H1 (cell line): ENCODE data around the gene ADAD2. TPM values are rescaled to one million over a fixed set of nuclear protein-coding genes. Genes with fewer than 3 reads are reported as not detected.

ENCODE experiments used
- CTCF ChIA-PET: fragments of 300-600 bp; sonication (Branson Sonifier 250); formaldehyde crosslinking; loops from one replicate; lab custom pipeline; 2021; ENCODE audit not compliant: partially characterized antibody; lab: Charles Lee
- POLR2A ChIA-PET: fragments of 300-600 bp; sonication (Branson Sonifier 250); formaldehyde crosslinking; loops from one replicate; lab custom pipeline; 2021; ENCODE audit warnings: inconsistent platforms; ENCODE audit not compliant: partially characterized antibody; lab: Charles Lee
- DNase-seq, 2 experiments: peaks; one replicate each; pipeline versions ENCODE4 v3.0.0 to v3.0.0-alpha.2; 2010 to 2022; ENCODE audit warnings: low spot score in 2 of 2, low read depth in 1 of 2, mixed read lengths in 1 of 2
- FAIRE-seq: peaks from 2 replicates; lab custom pipeline; 2011; peaks lifted over from hg19 to GRCh38; lab: Jason Lieb, UNC
- H2AFZ ChIP-seq: 2 replicates; pipeline ENCODE4 v1.8.1; 2012; ENCODE audit warnings: low read length, inconsistent platforms
- H2AK5ac ChIP-seq: 2 replicates; pipeline ENCODE4 v1.6.1; 2013; ENCODE audit warnings: low read depth, low read length
- H2BK120ac ChIP-seq: replicated peaks from 2 replicates; pipeline ENCODE3; 2013; ENCODE audit warnings: low read depth, low read length, inconsistent platforms
- H2BK12ac ChIP-seq: 2 replicates; pipeline ENCODE4 v1.6.1; 2013; ENCODE audit warnings: low read depth, low read length
- H2BK15ac ChIP-seq: 2 replicates; pipeline ENCODE4 v1.6.1; 2013; ENCODE audit warnings: low read length
- H2BK20ac ChIP-seq: 2 replicates; pipeline ENCODE4 v1.6.1; 2013; ENCODE audit warnings: low read length
- H2BK5ac ChIP-seq: 2 replicates; pipeline ENCODE4 v1.6.1; 2013; ENCODE audit warnings: low read depth, low read length
- H3K14ac ChIP-seq: 2 replicates; pipeline ENCODE4 v1.6.1; 2013; ENCODE audit warnings: inconsistent platforms; ENCODE audit not compliant: insufficient read length
- H3K18ac ChIP-seq: 2 replicates; pipeline ENCODE4 v1.6.1; 2013; ENCODE audit warnings: low read length; ENCODE audit errors: extremely low read depth
- H3K23ac ChIP-seq: 2 replicates; pipeline ENCODE4 v1.6.1; 2013; ENCODE audit warnings: inconsistent platforms; ENCODE audit not compliant: insufficient read length
- H3K23me2 ChIP-seq: 2 replicates; pipeline ENCODE4 v1.6.1; 2013; ENCODE audit warnings: low read depth, low read length
- H3K27ac ChIP-seq: 2 replicates; pipeline ENCODE4 v1.6.1; 2011; ENCODE audit warnings: low read depth, low read length, inconsistent platforms
- H3K27me3 ChIP-seq, 4 experiments: replicated peaks in 1 of 4; 1 replicate in 1 of 4; 2 replicates in 3 of 4; pipeline versions ENCODE4 v1.6.1 to v1.8.1; 2011 to 2013; ENCODE audit warnings: low read length in 3 of 4, mild to moderate bottlenecking in 3 of 4, inconsistent platforms in 2 of 4, mixed read lengths in 2 of 4, moderate library complexity in 1 of 4; ENCODE audit not compliant: control insufficient read depth in 3 of 4, insufficient read depth in 3 of 4; ENCODE audit errors: extremely low read depth in 1 of 4
- H3K36me3 ChIP-seq, 4 experiments: 2 replicates each; pipeline versions ENCODE4 v1.6.1 to v1.8.1; 2011 to 2013; ENCODE audit warnings: mild to moderate bottlenecking in 4 of 4, low read length in 3 of 4, moderate library complexity in 2 of 4, control low read depth in 1 of 4, inconsistent platforms in 1 of 4; ENCODE audit not compliant: insufficient read depth in 4 of 4, control insufficient read depth in 2 of 4
- H3K4ac ChIP-seq: replicated peaks from 2 replicates; pipeline ENCODE3; 2013; ENCODE audit warnings: low read length, low read depth, mixed read lengths, inconsistent platforms; ENCODE audit not compliant: insufficient read length
- H3K4me1 ChIP-seq, 4 experiments: replicated peaks in 1 of 4; 1 replicate in 1 of 4; 2 replicates in 3 of 4; pipeline versions ENCODE4 v1.6.1 to v1.8.1; 2011 to 2013; ENCODE audit warnings: low read length in 3 of 4, inconsistent platforms in 2 of 4, mixed read lengths in 1 of 4; ENCODE audit not compliant: insufficient read depth in 4 of 4, control insufficient read depth in 3 of 4
- H3K4me2 ChIP-seq, 2 experiments: 2 replicates each; pipeline versions ENCODE4 v1.6.1 to v1.8.1; 2011 to 2013; ENCODE audit warnings: low read depth in 2 of 2, low read length in 2 of 2, control low read depth in 1 of 2, inconsistent platforms in 1 of 2, mild to moderate bottlenecking in 1 of 2; ENCODE audit not compliant: insufficient read depth in 1 of 2
- H3K4me3 ChIP-seq, 4 experiments: fragments of 200-600, 300-600 bp in 1 of 4; sonication (generic), shearing (Covaris generic), sonication (Bioruptor Twin) in 1 of 4; 2 replicates each; pipeline versions ENCODE4 v1.5.1 to v1.8.1; 2011 to 2016; ENCODE audit warnings: low read length in 4 of 4, low read depth in 3 of 4, control low read depth in 2 of 4, inconsistent platforms in 2 of 4, mild to moderate bottlenecking in 2 of 4, mixed read lengths in 1 of 4, moderate library complexity in 1 of 4; ENCODE audit not compliant: insufficient read depth in 2 of 4; ENCODE audit errors: extremely low read depth in 1 of 4
- H3K56ac ChIP-seq: replicated peaks from 2 replicates; pipeline ENCODE3; 2013; ENCODE audit warnings: low read depth, mild to moderate bottlenecking, mixed read lengths, low read length, inconsistent platforms; ENCODE audit not compliant: insufficient read length
- H3K79me1 ChIP-seq: 2 replicates; pipeline ENCODE4 v1.6.1; 2013; ENCODE audit warnings: low read depth, low read length, control low read depth
- H3K79me2 ChIP-seq, 2 experiments: 2 replicates each; pipeline versions ENCODE4 v1.6.1 to v1.8.1; 2012 to 2013; ENCODE audit warnings: low read length in 2 of 2, mild to moderate bottlenecking in 2 of 2, inconsistent platforms in 1 of 2; ENCODE audit not compliant: insufficient read depth in 2 of 2, control insufficient read depth in 1 of 2
- H3K9ac ChIP-seq, 4 experiments: replicated peaks in 1 of 4; 1 replicate in 1 of 4; 2 replicates in 3 of 4; pipeline versions ENCODE4 v1.6.1 to v1.8.1; 2011 to 2013; ENCODE audit warnings: low read depth in 3 of 4, low read length in 3 of 4, control low read depth in 2 of 4, mild to moderate bottlenecking in 2 of 4, moderate library complexity in 2 of 4, inconsistent platforms in 1 of 4; ENCODE audit errors: extremely low read depth in 1 of 4
- H3K9me3 ChIP-seq, 2 experiments: 2 replicates each; pipeline versions ENCODE4 v1.6.1 to v1.8.1; 2012 to 2013; ENCODE audit warnings: mild to moderate bottlenecking in 2 of 2, moderate library complexity in 2 of 2, control low read depth in 1 of 2, inconsistent platforms in 1 of 2, low read depth in 1 of 2, low read length in 1 of 2, mixed read lengths in 1 of 2; ENCODE audit not compliant: insufficient read depth in 2 of 2
- H4K20me1 ChIP-seq, 2 experiments: replicated peaks in 1 of 2; 2 replicates each; pipeline versions ENCODE3 to v1.8.1; 2011 to 2013; ENCODE audit warnings: inconsistent platforms in 2 of 2, low read length in 2 of 2, mild to moderate bottlenecking in 1 of 2; ENCODE audit not compliant: insufficient read depth in 2 of 2, control insufficient read depth in 1 of 2
- H4K5ac ChIP-seq: 2 replicates; pipeline ENCODE4 v1.6.1; 2013; ENCODE audit warnings: low read length, low read depth, mixed read lengths, inconsistent platforms; ENCODE audit not compliant: insufficient read length
- H4K8ac ChIP-seq: 2 replicates; pipeline ENCODE4 v1.8.0; 2013; ENCODE audit warnings: mild to moderate bottlenecking, moderate library complexity, low read length, inconsistent platforms; ENCODE audit not compliant: insufficient read depth; ENCODE audit errors: extremely low read depth
- H4K91ac ChIP-seq: replicated peaks from 2 replicates; pipeline ENCODE3; 2013; ENCODE audit warnings: low read length, mixed read lengths, inconsistent platforms; ENCODE audit not compliant: insufficient read length
- CTCF ChIP-seq, 3 experiments: IDR thresholded peaks; 1 replicate in 2 of 3; 2 replicates in 1 of 3; pipeline versions ENCODE4 v1.5.1 to v1.6.1; 2011; ENCODE audit warnings: low read length in 3 of 3, mild to moderate bottlenecking in 3 of 3, inconsistent platforms in 2 of 3, low read depth in 1 of 3, moderate library complexity in 1 of 3; ENCODE audit not compliant: insufficient read depth in 1 of 3; ENCODE audit errors: control extremely low read depth in 1 of 3
- KDM1A ChIP-seq: fragments of 200-600, 300-600 bp; sonication (generic); IDR thresholded peaks from 2 replicates; pipeline ENCODE4 v1.7.1; 2016; ENCODE audit warnings: mild to moderate bottlenecking, low read length, borderline replicate concordance
- RAD21 ChIP-seq, 2 experiments: IDR thresholded peaks in 1 of 2; conservative IDR thresholded peaks in 1 of 2; 2 replicates each; pipeline ENCODE4 v1.6.1; 2011; ENCODE audit warnings: low read depth in 2 of 2, low read length in 2 of 2, improper control_type of control experiment in 1 of 2, inconsistent platforms in 1 of 2, mild to moderate bottlenecking in 1 of 2, moderate library complexity in 1 of 2
- WGBS, 2 experiments: shearing (Covaris generic) in 1 of 2; methylation state at CpG; one replicate each; pipeline versions ENCODE4 v1.1.6 to v1.1.7; 2013 to 2015; ENCODE audit warnings: low lambda C conversion rate in 2 of 2, mixed read lengths in 2 of 2, inconsistent platforms in 1 of 2, low coverage in 1 of 2, missing lambda C conversion rate in 1 of 2; ENCODE audit not compliant: insufficient replicate concordance in 2 of 2, insufficient coverage in 1 of 2, insufficient read length in 1 of 2; ENCODE audit errors: extremely low coverage in 1 of 2, missing lambda C conversion rate in 1 of 2; 5-methylcytosine and 5-hydroxymethylcytosine counted together
- polyA plus RNA-seq, 7 experiments: library from polyadenylated mRNA; depleted of rRNA in 3 of 7; stranded (reverse) in 5 of 7; unstranded in 2 of 7; fragments of >200 nt in 5 of 7; fragments of 200-250 nt in 2 of 7; gene quantifications; 1 replicate in 5 of 7; 2 replicates in 1 of 7; 4 replicates in 1 of 7; pipeline versions ENCODE4 v1.2.1 to v1.2.3, GENCODE V29; 2011 to 2013; ENCODE audit warnings: missing spikeins in 2 of 7, mixed read lengths in 2 of 7
- total RNA-seq: library from RNA; stranded (reverse); fragmentation: NEBNext Ultra II Directional; extraction: Animal tissue kit (Norgen Biotek cat#: 25700); gene quantifications from 2 replicates; pipeline ENCODE4 v1.2.1, GENCODE V29; 2021

Gene ADAD2
- total and polyA plus RNA-seq, 2 of the 8 experiments (the other 6 are each of a cell fraction or from before 2014, with no cell fraction given), result 1.2 to 1.3 TPM

GRCh38 chr16:84183911-84184591 is 6.9 kb upstream of the ADAD2 start:
- Histone ChIP-seq H2BK5ac (no peak overlapping the region), H2BK15ac (no peak overlapping the region), H4K20me1 (peaks cover 9 to 14% of the 10 kb centered on the region in 2 experiments), H3K4me2 (no peak overlapping the region), H3K4ac (no peak overlapping the region), H4K91ac (no peak overlapping the region), H3K23me2 (peaks cover 4% of the 10 kb centered on the region; the same call in 1 of the 2 replicates), H2AK5ac (no peak overlapping the region), H3K23ac (no peak overlapping the region), H3K18ac (no peak overlapping the region), H2AFZ (no peak overlapping the region), H3K4me1 (peaks cover 0 to 2% (median 0%) of the 10 kb centered on the region in 4 experiments; a peak in 2 of 7 replicates), H4K8ac (no peak overlapping the region), H3K56ac (no peak overlapping the region), H3K79me2 (peaks cover 0 to 29% of the 10 kb centered on the region in 2 experiments; a peak in 2 of 4 replicates), H3K4me3 (no peak overlapping the region), H3K9me3 (no peaks in the 10 kb centered on the region), H3K27me3 (no peaks in the 10 kb centered on the region), H4K5ac (no peak overlapping the region), H2BK120ac (no peak overlapping the region), H2BK12ac (no peak overlapping the region), H3K36me3 (peaks cover 6 to 45% (median 26%) of the 10 kb centered on the region in 4 experiments), H2BK20ac (no peak overlapping the region), H3K9ac (no peak overlapping the region), H3K79me1 (peaks cover 12% of the 10 kb centered on the region), H3K14ac (no peak overlapping the region), H3K27ac (no peak overlapping the region)
- whole genome bisulfite sequencing, 2 experiments, result 86% methylated on average over 11 of the region's 11 CpGs; no CpG with 5 or more reads in 1 of the 2 experiments
- TF ChIP-seq RAD21 (IDR thresholded peaks at IDR 0.05 in 1 of 2, conservative IDR thresholded peaks at IDR 0.05 in 1 of 2; ENCODE audit: low read depth in 2 of 2, low read length in 2 of 2) (peak; percentile 28 to 50), KDM1A (no peak), CTCF (IDR thresholded peaks at IDR 0.05; ENCODE audit: control extremely low read depth in 1 of 3, insufficient read depth in 1 of 3, low read depth in 1 of 3, low read length in 3 of 3) (peak in 2 of 3 experiments; percentile 24 to 27; a peak in 2 of 4 replicates)
- ChIA-PET CTCF (interaction anchor here (0.6 to 6.9 kb wide), 7 partner anchors 8 to 300 kb away, joined by 3 to 54 read pairs (median 6); no protein-coding TSS in a partner anchor), POLR2A (interaction anchor here (1.8 kb wide), 1 partner anchor 9 kb away, joined by 6 read pairs; no protein-coding TSS in a partner anchor)
- DNase-seq, result no peak
- FAIRE-seq, result no peak
